Neural progenitor cell (in vitro differentiated cells): ENCODE data around the gene ARL15.

Experiments
- CTCF ChIP-seq: fragments of 200-600 bp; sonication (generic); IDR thresholded peaks from 2 replicates; pipeline ENCODE4 v1.5.1; 2017; ENCODE audit warnings: antibody characterized with exemption, mild to moderate bottlenecking
- EZH2 ChIP-seq: fragments of 200-600 bp; sonication (generic); IDR thresholded peaks from 2 replicates; pipeline ENCODE4 v1.6.1; 2017; ENCODE audit warnings: antibody characterized with exemption, mild to moderate bottlenecking, moderate library complexity
- EZH2phosphoT487 ChIP-seq: fragments of 200-600 bp; sonication (generic); IDR thresholded peaks from 2 replicates; pipeline ENCODE4 v1.6.1; 2017; ENCODE audit warnings: antibody characterized with exemption

DNA sequence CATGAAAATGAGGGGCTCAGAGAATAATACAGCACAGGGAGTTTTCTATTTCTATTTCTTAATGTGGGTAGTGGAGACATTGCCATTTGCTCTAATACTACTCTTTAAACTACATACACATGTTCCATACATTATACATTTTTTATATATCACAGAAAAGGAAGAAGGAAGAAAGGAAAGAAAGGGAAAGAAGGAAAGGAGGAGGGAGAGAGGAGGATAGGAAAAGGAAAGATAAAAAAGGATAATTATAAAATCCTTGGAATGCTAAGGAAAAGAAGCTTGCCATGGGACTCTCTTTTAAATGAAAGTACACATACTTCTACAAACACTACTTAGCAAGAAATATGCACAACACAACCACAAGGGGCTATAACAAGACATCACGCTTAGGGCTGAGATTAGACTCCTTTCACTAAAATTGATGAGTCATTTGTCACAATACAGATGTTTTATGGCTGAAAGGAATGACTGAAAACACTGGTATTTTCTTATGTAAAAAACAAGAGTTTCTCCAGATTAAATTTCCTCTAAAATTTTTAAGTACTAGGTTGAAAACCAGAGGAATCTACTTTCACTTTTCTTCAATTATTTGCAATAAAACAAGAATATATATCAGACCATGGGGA is 219.8 kb downstream of the ARL15 start:
- TF ChIP-seq CTCF (peak; percentile 8), EZH2 (no peak), EZH2phosphoT487 (no peak)
